OCI-LY3 (cell line): Measurements from ENCODE around the gene C1GALT1.

Source experiments
- H2AFZ ChIP-seq: fragments of 200-600, 300-600 bp; shearing (Covaris generic); 2 replicates; pipeline ENCODE4 v1.6.0; 2014; ENCODE audit warnings: antibody characterized with exemption, low read depth, low read length
- H3K27ac ChIP-seq: fragments of 200-600, 300-600 bp; sonication (generic); 2 replicates; pipeline ENCODE4 v1.5.1; 2014; ENCODE audit warnings: mild to moderate bottlenecking, low read length, moderate library complexity, mixed read lengths
- H3K27me3 ChIP-seq: fragments of 200-600, 300-600 bp; sonication (generic); 2 replicates; pipeline ENCODE4 v1.6.1; 2014; ENCODE audit warnings: low read depth, low read length, mixed read lengths
- H3K36me3 ChIP-seq: fragments of 200-600, 300-600 bp; sonication (generic); replicated peaks from 2 replicates; pipeline ENCODE3; 2014; ENCODE audit warnings: low read depth, low read length, mixed read lengths
- H3K4me1 ChIP-seq: fragments of 300-600, 200-600 bp; sonication (generic); 2 replicates; pipeline ENCODE4 v1.6.1; 2014; ENCODE audit warnings: low read length, mixed read lengths
- H3K4me2 ChIP-seq: fragments of 200-600, 300-600 bp; sonication (generic); 2 replicates; pipeline ENCODE4 v1.6.1; 2014; ENCODE audit warnings: low read length, mixed read lengths
- H3K4me3 ChIP-seq: fragments of 300-600, 200-600 bp; sonication (generic); 2 replicates; pipeline ENCODE4 v1.5.1; 2014; ENCODE audit warnings: antibody characterized with exemption, mild to moderate bottlenecking, low read length, moderate library complexity
- H3K79me2 ChIP-seq: fragments of 300-600, 200-600 bp; shearing (Covaris generic); 2 replicates; pipeline ENCODE4 v1.6.1; 2014; ENCODE audit warnings: mild to moderate bottlenecking, low read length, mixed read lengths
- H3K9ac ChIP-seq: fragments of 300-600, 200-600 bp; shearing (Covaris generic); 2 replicates; pipeline ENCODE4 v1.6.0; 2014; ENCODE audit warnings: mild to moderate bottlenecking, low read length, moderate library complexity
- H3K9me3 ChIP-seq: fragments of 200-600, 300-600 bp; shearing (Covaris generic); 2 replicates; pipeline ENCODE4 v1.6.1; 2014; ENCODE audit warnings: low read length, mixed read lengths; ENCODE audit not compliant: insufficient read depth
- H4K20me1 ChIP-seq: fragments of 200-600, 300-600 bp; sonication (generic); 2 replicates; pipeline ENCODE4 v1.6.1; 2016; ENCODE audit warnings: low read length, mixed read lengths; ENCODE audit not compliant: insufficient read depth
- EZH2phosphoT487 ChIP-seq: fragments of 200-600 bp; shearing (Covaris generic); IDR thresholded peaks from 2 replicates; pipeline ENCODE4 v1.6.1; 2018; ENCODE audit warnings: antibody characterized with exemption, mixed run types, low read depth
- TF ChIP-seq, protein P1 (sequence below): fragments of 200-600, 300-600 bp; sonication (generic); IDR thresholded peaks from 2 replicates; pipeline ENCODE4 v1.5.1; 2014; ENCODE audit warnings: antibody characterized with exemption, low read length, low read depth

C1GALT1 gene

GRCh38 chr7:7221599-7222038 is 39.3 kb downstream of the C1GALT1 start:
- Histone ChIP-seq H3K4me1 (peaks cover 6% of the 10 kb centered on the region; the same call in 1 of the 2 replicates), H3K4me3 (no peak overlapping the region), H3K36me3 (peaks cover 15% of the 10 kb centered on the region), H3K9ac (no peak overlapping the region), H4K20me1 (no peaks in the 10 kb centered on the region), H3K4me2 (no peak overlapping the region), H3K9me3 (no peaks in the 10 kb centered on the region), H3K27me3 (no peaks in the 10 kb centered on the region), H3K79me2 (peaks cover 5% of the 10 kb centered on the region; the same call in 1 of the 2 replicates), H3K27ac (no peak overlapping the region), H2AFZ (no peak overlapping the region)
- TF ChIP-seq EZH2phosphoT487: no peak
- TF ChIP-seq, protein P1, sequence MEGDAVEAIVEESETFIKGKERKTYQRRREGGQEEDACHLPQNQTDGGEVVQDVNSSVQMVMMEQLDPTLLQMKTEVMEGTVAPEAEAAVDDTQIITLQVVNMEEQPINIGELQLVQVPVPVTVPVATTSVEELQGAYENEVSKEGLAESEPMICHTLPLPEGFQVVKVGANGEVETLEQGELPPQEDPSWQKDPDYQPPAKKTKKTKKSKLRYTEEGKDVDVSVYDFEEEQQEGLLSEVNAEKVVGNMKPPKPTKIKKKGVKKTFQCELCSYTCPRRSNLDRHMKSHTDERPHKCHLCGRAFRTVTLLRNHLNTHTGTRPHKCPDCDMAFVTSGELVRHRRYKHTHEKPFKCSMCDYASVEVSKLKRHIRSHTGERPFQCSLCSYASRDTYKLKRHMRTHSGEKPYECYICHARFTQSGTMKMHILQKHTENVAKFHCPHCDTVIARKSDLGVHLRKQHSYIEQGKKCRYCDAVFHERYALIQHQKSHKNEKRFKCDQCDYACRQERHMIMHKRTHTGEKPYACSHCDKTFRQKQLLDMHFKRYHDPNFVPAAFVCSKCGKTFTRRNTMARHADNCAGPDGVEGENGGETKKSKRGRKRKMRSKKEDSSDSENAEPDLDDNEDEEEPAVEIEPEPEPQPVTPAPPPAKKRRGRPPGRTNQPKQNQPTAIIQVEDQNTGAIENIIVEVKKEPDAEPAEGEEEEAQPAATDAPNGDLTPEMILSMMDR: no peak

- H3K4me2 ChIP-seq: no peak overlapping the region
- H3K27ac ChIP-seq: no peak overlapping the region
- H3K27me3 ChIP-seq: no peaks in the 10 kb centered on the region
- no peak overlapping the region for H2AFZ ChIP-seq
- no peaks in the 10 kb centered on the region for H4K20me1 ChIP-seq
- no peak overlapping the region for H3K4me3 ChIP-seq
- peaks cover 6% of the 10 kb centered on the region; the same call in 1 of the 2 replicates for H3K4me1 ChIP-seq
- peaks cover 5% of the 10 kb centered on the region; the same call in 1 of the 2 replicates for H3K79me2 ChIP-seq
- H3K9ac ChIP-seq: no peak overlapping the region
- TF ChIP-seq, protein P1: no peak
- TF ChIP-seq EZH2phosphoT487: no peak
- no peaks in the 10 kb centered on the region for H3K9me3 ChIP-seq
- peaks cover 9% of the 10 kb centered on the region for H3K36me3 ChIP-seq
These were observed 40.9 kb downstream of the C1GALT1 start for GRCh38 chr7:7223250-7223649.

- H2AFZ ChIP-seq: no peak overlapping the region
- H3K36me3 ChIP-seq: peaks cover 11% of the 10 kb centered on the region
- TF ChIP-seq, protein P1: no peak
- no peak for TF ChIP-seq EZH2phosphoT487
- H4K20me1 ChIP-seq: no peaks in the 10 kb centered on the region
- H3K79me2 ChIP-seq: peaks cover 15% of the 10 kb centered on the region
- H3K4me2 ChIP-seq: no peak overlapping the region
- no peak overlapping the region for H3K27ac ChIP-seq
- no peak overlapping the region for H3K9ac ChIP-seq
- H3K4me3 ChIP-seq: no peak overlapping the region
- H3K27me3 ChIP-seq: no peaks in the 10 kb centered on the region
- no peaks in the 10 kb centered on the region for H3K4me1 ChIP-seq
- no peaks in the 10 kb centered on the region for H3K9me3 ChIP-seq
These were observed 44.1 kb downstream of the C1GALT1 start for GRCh38 chr7:7226407-7226806.

- H3K27me3 ChIP-seq: no peaks in the 10 kb centered on the region
- H3K4me3 ChIP-seq: no peak overlapping the region
- no peaks in the 10 kb centered on the region for H3K9me3 ChIP-seq
- peaks cover 24% of the 10 kb centered on the region for H3K79me2 ChIP-seq
- H3K27ac ChIP-seq: no peak overlapping the region
- peaks cover 12% of the 10 kb centered on the region for H3K36me3 ChIP-seq
- H3K9ac ChIP-seq: no peak overlapping the region
- no peak for TF ChIP-seq EZH2phosphoT487
- TF ChIP-seq, protein P1: no peak
- H2AFZ ChIP-seq: no peak overlapping the region
- no peak overlapping the region for H3K4me2 ChIP-seq
- H4K20me1 ChIP-seq: no peaks in the 10 kb centered on the region
- no peaks in the 10 kb centered on the region for H3K4me1 ChIP-seq
These were observed 46.1 kb downstream of the C1GALT1 start for GRCh38 chr7:7228472-7228871.
